ENCODE data around the gene CPSF3.

Gene CPSF3

DNA sequence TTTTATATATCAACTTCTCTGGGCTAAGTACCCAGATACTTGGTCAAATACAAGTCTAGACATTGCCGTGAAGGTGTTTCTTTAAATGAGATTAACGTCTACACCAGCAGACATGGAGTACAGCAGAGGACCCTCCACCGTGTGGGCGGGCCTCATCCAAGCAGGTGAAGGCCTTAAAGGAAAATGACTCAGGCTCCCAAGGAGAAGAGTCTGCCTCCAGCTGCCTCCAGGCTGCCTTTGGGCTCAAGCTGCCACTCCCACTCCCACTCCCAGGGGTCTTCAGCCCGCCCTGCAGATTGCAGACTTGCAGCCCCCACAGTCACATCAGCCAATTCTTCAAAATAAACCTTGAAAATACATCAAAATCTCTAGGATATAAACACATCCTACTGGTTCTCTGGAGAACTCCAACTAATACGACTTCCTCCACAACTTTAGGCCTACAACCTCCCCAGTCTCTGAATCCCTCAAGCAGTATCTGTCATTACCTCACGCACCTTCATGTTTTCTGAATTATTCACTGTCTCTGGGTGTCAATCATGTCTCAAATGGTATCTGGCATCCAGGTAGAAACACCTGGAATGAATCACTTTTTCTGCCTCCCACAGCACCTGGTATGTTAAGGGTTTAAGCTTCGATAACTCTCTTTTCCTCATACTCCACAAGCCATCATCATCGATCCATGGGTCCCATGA lies 7.0 kb upstream of the CPSF3 start:
- TF ChIP-seq, protein P1, sequence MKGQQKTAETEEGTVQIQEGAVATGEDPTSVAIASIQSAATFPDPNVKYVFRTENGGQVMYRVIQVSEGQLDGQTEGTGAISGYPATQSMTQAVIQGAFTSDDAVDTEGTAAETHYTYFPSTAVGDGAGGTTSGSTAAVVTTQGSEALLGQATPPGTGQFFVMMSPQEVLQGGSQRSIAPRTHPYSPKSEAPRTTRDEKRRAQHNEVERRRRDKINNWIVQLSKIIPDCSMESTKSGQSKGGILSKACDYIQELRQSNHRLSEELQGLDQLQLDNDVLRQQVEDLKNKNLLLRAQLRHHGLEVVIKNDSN (IDR thresholded peaks at IDR 0.05): no peak
- TF ChIP-seq TCF12 (IDR thresholded peaks at IDR 0.05; ENCODE audit: low read depth): no peak
- TF ChIP-seq FOXM1 (IDR thresholded peaks at IDR 0.05; ENCODE audit: borderline replicate concordance, low read depth): no peak
- no peak for TF ChIP-seq TEAD4 (IDR thresholded peaks at IDR 0.05)
- no peak for TF ChIP-seq RAD21 (IDR thresholded peaks at IDR 0.05; ENCODE audit: low read depth)
- TF ChIP-seq, protein P2, sequence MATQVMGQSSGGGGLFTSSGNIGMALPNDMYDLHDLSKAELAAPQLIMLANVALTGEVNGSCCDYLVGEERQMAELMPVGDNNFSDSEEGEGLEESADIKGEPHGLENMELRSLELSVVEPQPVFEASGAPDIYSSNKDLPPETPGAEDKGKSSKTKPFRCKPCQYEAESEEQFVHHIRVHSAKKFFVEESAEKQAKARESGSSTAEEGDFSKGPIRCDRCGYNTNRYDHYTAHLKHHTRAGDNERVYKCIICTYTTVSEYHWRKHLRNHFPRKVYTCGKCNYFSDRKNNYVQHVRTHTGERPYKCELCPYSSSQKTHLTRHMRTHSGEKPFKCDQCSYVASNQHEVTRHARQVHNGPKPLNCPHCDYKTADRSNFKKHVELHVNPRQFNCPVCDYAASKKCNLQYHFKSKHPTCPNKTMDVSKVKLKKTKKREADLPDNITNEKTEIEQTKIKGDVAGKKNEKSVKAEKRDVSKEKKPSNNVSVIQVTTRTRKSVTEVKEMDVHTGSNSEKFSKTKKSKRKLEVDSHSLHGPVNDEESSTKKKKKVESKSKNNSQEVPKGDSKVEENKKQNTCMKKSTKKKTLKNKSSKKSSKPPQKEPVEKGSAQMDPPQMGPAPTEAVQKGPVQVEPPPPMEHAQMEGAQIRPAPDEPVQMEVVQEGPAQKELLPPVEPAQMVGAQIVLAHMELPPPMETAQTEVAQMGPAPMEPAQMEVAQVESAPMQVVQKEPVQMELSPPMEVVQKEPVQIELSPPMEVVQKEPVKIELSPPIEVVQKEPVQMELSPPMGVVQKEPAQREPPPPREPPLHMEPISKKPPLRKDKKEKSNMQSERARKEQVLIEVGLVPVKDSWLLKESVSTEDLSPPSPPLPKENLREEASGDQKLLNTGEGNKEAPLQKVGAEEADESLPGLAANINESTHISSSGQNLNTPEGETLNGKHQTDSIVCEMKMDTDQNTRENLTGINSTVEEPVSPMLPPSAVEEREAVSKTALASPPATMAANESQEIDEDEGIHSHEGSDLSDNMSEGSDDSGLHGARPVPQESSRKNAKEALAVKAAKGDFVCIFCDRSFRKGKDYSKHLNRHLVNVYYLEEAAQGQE (IDR thresholded peaks at IDR 0.05; ENCODE audit: low read depth): no peak
- no peak for TF ChIP-seq NFIC (IDR thresholded peaks at IDR 0.05)
- TF ChIP-seq ZBTB7A (IDR thresholded peaks at IDR 0.05; ENCODE audit: low read depth): no peak
- TF ChIP-seq, protein P3, sequence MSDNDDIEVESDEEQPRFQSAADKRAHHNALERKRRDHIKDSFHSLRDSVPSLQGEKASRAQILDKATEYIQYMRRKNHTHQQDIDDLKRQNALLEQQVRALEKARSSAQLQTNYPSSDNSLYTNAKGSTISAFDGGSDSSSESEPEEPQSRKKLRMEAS (IDR thresholded peaks at IDR 0.05): no peak
- TF ChIP-seq EP300 (IDR thresholded peaks at IDR 0.05; ENCODE audit: borderline replicate concordance): no peak
- TF ChIP-seq TAF1 (IDR thresholded peaks at IDR 0.05; ENCODE audit: low read depth): no peak
- no peak for TF ChIP-seq EGR1 (IDR thresholded peaks at IDR 0.05)
- TF ChIP-seq CREB1 (IDR thresholded peaks at IDR 0.05; ENCODE audit: low read depth): no peak
- no peak for TF ChIP-seq CEBPB (IDR thresholded peaks at IDR 0.05)
- TF ChIP-seq YY1 (IDR thresholded peaks at IDR 0.05; ENCODE audit: low read depth): no peak

DNA sequence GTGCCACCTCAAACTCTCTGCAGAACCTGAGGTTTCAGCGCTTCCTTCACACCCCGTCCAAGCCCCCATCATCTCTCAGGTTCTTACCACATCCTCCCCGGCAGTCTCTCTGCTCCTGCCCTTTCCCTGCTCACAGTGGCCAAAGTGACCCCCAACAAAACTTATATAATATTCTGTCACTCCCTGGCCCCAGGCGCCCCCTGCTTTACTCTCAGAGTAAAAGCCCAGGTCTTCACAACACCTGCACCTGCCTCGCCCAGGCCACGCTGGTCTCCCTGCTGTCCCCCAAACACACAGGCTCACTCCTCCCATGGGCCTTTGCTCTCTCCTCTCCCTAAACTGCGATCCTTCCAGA lies 6.5 kb upstream of the CPSF3 start:
- TF ChIP-seq CEBPB (IDR thresholded peaks at IDR 0.05) (no peak), CREB1 (IDR thresholded peaks at IDR 0.05; ENCODE audit: low read depth) (no peak), TCF12 (IDR thresholded peaks at IDR 0.05; ENCODE audit: low read depth) (no peak), TAF1 (IDR thresholded peaks at IDR 0.05; ENCODE audit: low read depth) (no peak), RAD21 (IDR thresholded peaks at IDR 0.05; ENCODE audit: low read depth) (no peak), YY1 (IDR thresholded peaks at IDR 0.05; ENCODE audit: low read depth) (no peak), FOXM1 (IDR thresholded peaks at IDR 0.05; ENCODE audit: borderline replicate concordance, low read depth) (no peak), NFIC (IDR thresholded peaks at IDR 0.05) (no peak), EGR1 (IDR thresholded peaks at IDR 0.05) (no peak), ZBTB7A (IDR thresholded peaks at IDR 0.05; ENCODE audit: low read depth) (no peak), TEAD4 (IDR thresholded peaks at IDR 0.05) (no peak), EP300 (IDR thresholded peaks at IDR 0.05; ENCODE audit: borderline replicate concordance) (no peak)
- TF ChIP-seq, protein P3 (IDR thresholded peaks at IDR 0.05): no peak
- TF ChIP-seq, protein P1 (IDR thresholded peaks at IDR 0.05): no peak
- TF ChIP-seq, protein P2 (IDR thresholded peaks at IDR 0.05; ENCODE audit: low read depth): no peak

DNA sequence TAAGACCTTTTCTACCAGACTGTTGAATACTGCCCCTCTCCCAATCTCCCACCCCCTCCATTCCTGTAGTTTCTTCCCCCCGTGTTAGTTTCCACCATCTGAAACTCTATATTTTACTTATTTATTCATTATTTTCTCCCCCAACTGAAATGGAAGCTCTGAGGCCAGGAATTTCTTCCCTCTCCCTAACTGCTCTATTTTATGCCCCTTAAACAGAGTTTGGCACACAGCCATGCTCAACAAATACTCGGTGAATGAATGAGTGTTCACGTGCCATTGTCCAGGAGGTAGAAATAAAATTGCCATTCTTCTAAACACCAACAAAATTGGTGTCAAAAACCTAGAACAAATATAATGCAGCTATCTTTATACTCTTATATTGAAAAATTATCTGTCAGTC lies 5.7 kb upstream of the CPSF3 start:
- TF ChIP-seq TEAD4 (IDR thresholded peaks at IDR 0.05) (no peak), EGR1 (IDR thresholded peaks at IDR 0.05) (no peak), FOXM1 (IDR thresholded peaks at IDR 0.05; ENCODE audit: borderline replicate concordance, low read depth) (no peak), EP300 (IDR thresholded peaks at IDR 0.05; ENCODE audit: borderline replicate concordance) (no peak), YY1 (IDR thresholded peaks at IDR 0.05; ENCODE audit: low read depth) (no peak), TCF12 (IDR thresholded peaks at IDR 0.05; ENCODE audit: low read depth) (no peak), RAD21 (IDR thresholded peaks at IDR 0.05; ENCODE audit: low read depth) (no peak)
- TF ChIP-seq, protein P1 (IDR thresholded peaks at IDR 0.05): no peak

DNA sequence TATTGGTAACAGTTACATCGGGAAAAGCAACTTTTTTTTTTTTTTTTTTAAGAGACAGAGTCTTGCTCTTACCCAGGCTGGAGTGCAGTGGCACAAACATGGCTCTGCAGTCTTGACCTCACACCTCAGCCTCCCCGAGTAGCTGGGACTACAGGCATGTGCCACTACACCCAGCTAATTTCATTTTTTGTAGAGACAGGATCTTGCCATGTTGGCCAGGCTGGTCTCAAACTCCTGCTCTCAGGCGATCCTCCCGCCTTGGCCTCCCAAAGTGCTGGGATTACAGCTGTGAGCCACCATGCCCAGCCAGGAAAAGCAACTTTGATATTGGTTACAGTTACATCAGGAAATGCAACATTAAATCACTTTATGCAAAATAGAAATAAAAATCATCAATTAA lies 4.7 kb upstream of the CPSF3 start:
- no peak for TF ChIP-seq ZBTB7A (IDR thresholded peaks at IDR 0.05; ENCODE audit: low read depth)
- no peak for TF ChIP-seq TEAD4 (IDR thresholded peaks at IDR 0.05)
- TF ChIP-seq, protein P1 (IDR thresholded peaks at IDR 0.05): no peak
- no peak for TF ChIP-seq FOXM1 (IDR thresholded peaks at IDR 0.05; ENCODE audit: borderline replicate concordance, low read depth)
- TF ChIP-seq, protein P2 (IDR thresholded peaks at IDR 0.05; ENCODE audit: low read depth): no peak
- TF ChIP-seq EGR1 (IDR thresholded peaks at IDR 0.05): no peak
- TF ChIP-seq CREB1 (IDR thresholded peaks at IDR 0.05; ENCODE audit: low read depth): no peak
- no peak for TF ChIP-seq YY1 (IDR thresholded peaks at IDR 0.05; ENCODE audit: low read depth)
- no peak for TF ChIP-seq CEBPB (IDR thresholded peaks at IDR 0.05)
- TF ChIP-seq TCF12 (IDR thresholded peaks at IDR 0.05; ENCODE audit: low read depth): no peak
- TF ChIP-seq RAD21 (IDR thresholded peaks at IDR 0.05; ENCODE audit: low read depth): no peak
- no peak for TF ChIP-seq NFIC (IDR thresholded peaks at IDR 0.05)

All from Ishikawa (cell line).